GM23338 (cell line): ENCODE data around the gene ATP8A2.

Experiments
- CTCF ChIP-seq, 2 experiments: fragments of 200-600 bp in 1 of 2; sonication (generic) in 1 of 2; conservative IDR thresholded peaks; 2 replicates each; pipeline versions ENCODE4 v1.5.1 to v1.6.1; 2016 to 2017; ENCODE audit warnings: antibody characterized with exemption in 2 of 2, low read depth in 2 of 2, mild to moderate bottlenecking in 2 of 2, moderate library complexity in 1 of 2
- EZH2 ChIP-seq: fragments of 200-600 bp; sonication (generic); IDR thresholded peaks from one replicate; pipeline ENCODE4 v1.8.0; 2017; ENCODE audit warnings: antibody characterized with exemption, mild to moderate bottlenecking, low read depth; ENCODE audit not compliant: unreplicated experiment
- EZH2phosphoT487 ChIP-seq: fragments of 200-600 bp; sonication (generic); IDR thresholded peaks from one replicate; pipeline ENCODE4 v1.8.1; 2018; ENCODE audit warnings: antibody characterized with exemption; ENCODE audit not compliant: unreplicated experiment
- POLR2AphosphoS5 ChIP-seq: IDR thresholded peaks from 2 replicates; pipeline ENCODE4 v1.6.1; 2016; ENCODE audit warnings: antibody characterized with exemption, low read depth
- REST ChIP-seq: IDR thresholded peaks from one replicate; pipeline ENCODE4 v1.6.1; 2018; ENCODE audit warnings: antibody characterized with exemption; ENCODE audit not compliant: unreplicated experiment
- ZNF114 ChIP-seq: fragments of 250-450 bp; sonication (Bioruptor Pico); IDR thresholded peaks from 2 replicates; pipeline ENCODE4 v1.5.0; 2020; ENCODE audit warnings: mild to moderate bottlenecking, moderate library complexity

- no peak for TF ChIP-seq CTCF (conservative IDR thresholded peaks at IDR 0.05; ENCODE audit: low read depth in 2 of 2)
- no peak for TF ChIP-seq ZNF114
- no peak for TF ChIP-seq REST
- TF ChIP-seq EZH2phosphoT487: no peak
- TF ChIP-seq POLR2AphosphoS5: no peak
- TF ChIP-seq EZH2: no peak
These were observed 355.5 kb downstream of the ATP8A2 start for GRCh38 chr13:25727250-25727649.
